HepG2 (cell line): Measurements from ENCODE around the gene FAM81A. TPM values are rescaled to one million over a fixed set of nuclear protein-coding genes. Genes with fewer than 3 reads are reported as not detected.

Source experiments
- ADNP ChIP-seq: sonication (generic); formaldehyde crosslinking; IDR thresholded peaks from 2 replicates; pipeline ENCODE4 v1.4.0; 2020; ENCODE audit warnings: missing genetic modification reagents
- ELF3 ChIP-seq: IDR thresholded peaks from 2 replicates; pipeline ENCODE4 v1.6.1; 2016; ENCODE audit warnings: missing genetic modification reagents, missing compliant biosample characterization
- ISX ChIP-seq: sonication (generic); formaldehyde crosslinking; conservative IDR thresholded peaks from 2 replicates; pipeline ENCODE4 v1.5.0; 2020; ENCODE audit warnings: missing genetic modification reagents
- KDM5B ChIP-seq: sonication (generic); formaldehyde crosslinking; IDR thresholded peaks from 2 replicates; pipeline ENCODE4 v1.4.0; 2020; ENCODE audit warnings: missing genetic modification reagents, mild to moderate bottlenecking, borderline replicate concordance
- MED8 ChIP-seq: sonication (generic); formaldehyde crosslinking; IDR thresholded peaks from 2 replicates; pipeline ENCODE4 v1.8.1; 2023; ENCODE audit warnings: mild to moderate bottlenecking, missing genetic modification reagents; ENCODE audit not compliant: insufficient replicate concordance
- NFATC3 ChIP-seq: sonication (generic); formaldehyde crosslinking; IDR thresholded peaks from 2 replicates; pipeline ENCODE4 v1.5.1; 2020; ENCODE audit warnings: mild to moderate bottlenecking, missing genetic modification reagents
- NFIC ChIP-seq: IDR thresholded peaks from 2 replicates; pipeline ENCODE4 v1.6.1; 2012; ENCODE audit warnings: mild to moderate bottlenecking, low read length, inconsistent platforms
- NPAS2 ChIP-seq: sonication (generic); formaldehyde crosslinking; IDR thresholded peaks from 2 replicates; pipeline ENCODE4 v1.8.0; 2022; ENCODE audit warnings: mild to moderate bottlenecking, missing genetic modification reagents, borderline replicate concordance
- PHF20 ChIP-seq: sonication (generic); formaldehyde crosslinking; IDR thresholded peaks from 2 replicates; pipeline ENCODE4 v1.5.0; 2020; ENCODE audit warnings: mild to moderate bottlenecking, missing genetic modification reagents
- RNF2 ChIP-seq: fragments of 450-650 bp; conservative IDR thresholded peaks from 2 replicates; pipeline ENCODE4 v1.6.1; 2016; ENCODE audit warnings: low read depth
- RXRB ChIP-seq: IDR thresholded peaks from 2 replicates; pipeline ENCODE4 v1.6.1; 2016; ENCODE audit warnings: borderline replicate concordance, missing genetic modification reagents, missing compliant biosample characterization
- SMC3 ChIP-seq: IDR thresholded peaks from 2 replicates; pipeline ENCODE4 v1.6.1; 2011; ENCODE audit warnings: low read length, improper control_type of control experiment
- SRSF9 ChIP-seq: fragments of 200-400 bp; formaldehyde crosslinking; IDR thresholded peaks from 2 replicates; pipeline ENCODE4 v1.6.1; 2018; ENCODE audit warnings: borderline replicate concordance, mild to moderate bottlenecking, low read depth, low read length; ENCODE audit not compliant: insufficient read depth, poor library complexity, severe bottlenecking
- TBL1XR1 ChIP-seq: fragments of 150-350 bp; IDR thresholded peaks from 2 replicates; pipeline ENCODE4 v1.6.1; 2014; ENCODE audit warnings: borderline replicate concordance, low read length; ENCODE audit not compliant: partially characterized antibody
- TBX2 ChIP-seq: sonication (generic); formaldehyde crosslinking; IDR thresholded peaks from 2 replicates; pipeline ENCODE4 v1.5.0; 2020; ENCODE audit warnings: missing genetic modification reagents, mild to moderate bottlenecking, borderline replicate concordance
- TCF7 ChIP-seq: sonication (generic); IDR thresholded peaks from 2 replicates; pipeline ENCODE4 v1.6.1; 2016; ENCODE audit warnings: antibody characterized with exemption, low read depth
- ZNF232 ChIP-seq: sonication (generic); formaldehyde crosslinking; IDR thresholded peaks from 2 replicates; pipeline ENCODE4 v1.4.0; 2020; ENCODE audit warnings: missing genetic modification reagents, borderline replicate concordance
- ZNF546 ChIP-seq: sonication (generic); formaldehyde crosslinking; conservative IDR thresholded peaks from 2 replicates; pipeline ENCODE4 v1.8.1; 2023; ENCODE audit warnings: mild to moderate bottlenecking, missing genetic modification reagents
- ZNF672 ChIP-seq: sonication (generic); formaldehyde crosslinking; IDR thresholded peaks from 2 replicates; pipeline ENCODE4 v1.8.1; 2022; ENCODE audit warnings: missing genetic modification reagents
- polyA plus RNA-seq, 8 experiments: library from polyadenylated mRNA; depleted of rRNA in 3 of 8; stranded (reverse) in 7 of 8; unstranded in 1 of 8; fragments of >200 nt; fragmentation: Illumina TruSeq in 4 of 8; extraction: Trizol in 4 of 8; gene quantifications; 2 replicates each; pipeline versions ENCODE4 v1.2.1 to v1.2.3, GENCODE V29; 2011 to 2016; ENCODE audit warnings: low read depth in 4 of 8, missing spikeins in 1 of 8, mixed read lengths in 1 of 8; ENCODE audit not compliant: insufficient read depth in 1 of 8
- total RNA-seq, 5 experiments: library from RNA; depleted of rRNA; stranded (reverse); fragments of >200 nt; fragmentation: Illumina TruSeq; extraction: Trizol; gene quantifications; 2 replicates each; pipeline ENCODE4 v1.2.3, GENCODE V29; 2016; ENCODE audit warnings: low read depth in 1 of 5
- TF ChIP-seq, protein P1 (sequence below): sonication (generic); formaldehyde crosslinking; IDR thresholded peaks from 2 replicates; pipeline ENCODE4 v1.4.0; 2020; ENCODE audit warnings: low read depth, mild to moderate bottlenecking, missing genetic modification reagents
- TF ChIP-seq, protein P2 (sequence below): sonication (generic); formaldehyde crosslinking; IDR thresholded peaks from 2 replicates; pipeline ENCODE4 v1.4.0; 2020; ENCODE audit warnings: missing genetic modification reagents
- TF ChIP-seq, protein P3 (sequence below): sonication (generic); formaldehyde crosslinking; IDR thresholded peaks from 2 replicates; pipeline ENCODE4 v1.4.0; 2020; ENCODE audit warnings: missing genetic modification reagents
- TF ChIP-seq, protein P4 (sequence below): sonication (generic); formaldehyde crosslinking; IDR thresholded peaks from 2 replicates; pipeline ENCODE4 v1.9.0; 2021; ENCODE audit warnings: missing genetic modification reagents, borderline replicate concordance

The FAM81A gene
- total and polyA plus RNA-seq, 2 of the 13 experiments (the other 11 are each of a cell fraction or from before 2014, with no cell fraction given), result 0.09 TPM; not detected in 1

- peak; percentile 79 for TF ChIP-seq TBL1XR1
- TF ChIP-seq, protein P1, sequence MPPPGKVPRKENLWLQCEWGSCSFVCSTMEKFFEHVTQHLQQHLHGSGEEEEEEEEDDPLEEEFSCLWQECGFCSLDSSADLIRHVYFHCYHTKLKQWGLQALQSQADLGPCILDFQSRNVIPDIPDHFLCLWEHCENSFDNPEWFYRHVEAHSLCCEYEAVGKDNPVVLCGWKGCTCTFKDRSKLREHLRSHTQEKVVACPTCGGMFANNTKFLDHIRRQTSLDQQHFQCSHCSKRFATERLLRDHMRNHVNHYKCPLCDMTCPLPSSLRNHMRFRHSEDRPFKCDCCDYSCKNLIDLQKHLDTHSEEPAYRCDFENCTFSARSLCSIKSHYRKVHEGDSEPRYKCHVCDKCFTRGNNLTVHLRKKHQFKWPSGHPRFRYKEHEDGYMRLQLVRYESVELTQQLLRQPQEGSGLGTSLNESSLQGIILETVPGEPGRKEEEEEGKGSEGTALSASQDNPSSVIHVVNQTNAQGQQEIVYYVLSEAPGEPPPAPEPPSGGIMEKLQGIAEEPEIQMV (CRISPR knock-in tag), result peak; percentile 23; the same call in 1 of the 2 replicates
- peak; percentile 68 for TF ChIP-seq ADNP (CRISPR knock-in tag)
- peak; percentile 91 for TF ChIP-seq NFIC
- no peak for TF ChIP-seq RNF2
- TF ChIP-seq ZNF546 (CRISPR knock-in tag), result no peak; the same call in 1 of the 2 replicates
- no peak for TF ChIP-seq PHF20 (CRISPR knock-in tag)
- no peak for TF ChIP-seq KDM5B (CRISPR knock-in tag)
- TF ChIP-seq ZNF672 (CRISPR knock-in tag), result no peak
- TF ChIP-seq ISX (CRISPR knock-in tag), result no peak
- peak; percentile 100 for TF ChIP-seq TBX2 (CRISPR knock-in tag)
- TF ChIP-seq ELF3 (CRISPR knock-in tag), result peak; percentile 85
- TF ChIP-seq TCF7, result peak; percentile 95
- no peak for TF ChIP-seq NPAS2 (CRISPR knock-in tag)
- TF ChIP-seq MED8 (CRISPR knock-in tag), result no peak
- TF ChIP-seq SMC3, result no peak
- TF ChIP-seq, protein P2, sequence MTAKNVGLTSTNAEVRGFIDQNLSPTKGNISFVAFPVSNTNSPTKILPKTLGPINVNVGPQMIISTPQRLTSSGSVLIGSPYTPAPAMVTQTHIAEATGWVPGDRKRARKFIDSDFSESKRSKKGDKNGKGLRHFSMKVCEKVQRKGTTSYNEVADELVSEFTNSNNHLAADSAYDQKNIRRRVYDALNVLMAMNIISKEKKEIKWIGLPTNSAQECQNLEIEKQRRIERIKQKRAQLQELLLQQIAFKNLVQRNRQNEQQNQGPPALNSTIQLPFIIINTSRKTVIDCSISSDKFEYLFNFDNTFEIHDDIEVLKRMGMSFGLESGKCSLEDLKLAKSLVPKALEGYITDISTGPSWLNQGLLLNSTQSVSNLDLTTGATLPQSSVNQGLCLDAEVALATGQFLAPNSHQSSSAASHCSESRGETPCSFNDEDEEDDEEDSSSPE (CRISPR knock-in tag), result peak; percentile 34
- TF ChIP-seq SRSF9, result no peak
- TF ChIP-seq NFATC3 (CRISPR knock-in tag), result no peak
- TF ChIP-seq ZNF232 (CRISPR knock-in tag), result no peak
- TF ChIP-seq RXRB (CRISPR knock-in tag), result peak; percentile 88
- TF ChIP-seq, protein P3, sequence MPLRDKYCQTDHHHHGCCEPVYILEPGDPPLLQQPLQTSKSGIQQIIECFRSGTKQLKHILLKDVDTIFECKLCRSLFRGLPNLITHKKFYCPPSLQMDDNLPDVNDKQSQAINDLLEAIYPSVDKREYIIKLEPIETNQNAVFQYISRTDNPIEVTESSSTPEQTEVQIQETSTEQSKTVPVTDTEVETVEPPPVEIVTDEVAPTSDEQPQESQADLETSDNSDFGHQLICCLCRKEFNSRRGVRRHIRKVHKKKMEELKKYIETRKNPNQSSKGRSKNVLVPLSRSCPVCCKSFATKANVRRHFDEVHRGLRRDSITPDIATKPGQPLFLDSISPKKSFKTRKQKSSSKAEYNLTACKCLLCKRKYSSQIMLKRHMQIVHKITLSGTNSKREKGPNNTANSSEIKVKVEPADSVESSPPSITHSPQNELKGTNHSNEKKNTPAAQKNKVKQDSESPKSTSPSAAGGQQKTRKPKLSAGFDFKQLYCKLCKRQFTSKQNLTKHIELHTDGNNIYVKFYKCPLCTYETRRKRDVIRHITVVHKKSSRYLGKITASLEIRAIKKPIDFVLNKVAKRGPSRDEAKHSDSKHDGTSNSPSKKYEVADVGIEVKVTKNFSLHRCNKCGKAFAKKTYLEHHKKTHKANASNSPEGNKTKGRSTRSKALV, result no peak
- TF ChIP-seq, protein P4, sequence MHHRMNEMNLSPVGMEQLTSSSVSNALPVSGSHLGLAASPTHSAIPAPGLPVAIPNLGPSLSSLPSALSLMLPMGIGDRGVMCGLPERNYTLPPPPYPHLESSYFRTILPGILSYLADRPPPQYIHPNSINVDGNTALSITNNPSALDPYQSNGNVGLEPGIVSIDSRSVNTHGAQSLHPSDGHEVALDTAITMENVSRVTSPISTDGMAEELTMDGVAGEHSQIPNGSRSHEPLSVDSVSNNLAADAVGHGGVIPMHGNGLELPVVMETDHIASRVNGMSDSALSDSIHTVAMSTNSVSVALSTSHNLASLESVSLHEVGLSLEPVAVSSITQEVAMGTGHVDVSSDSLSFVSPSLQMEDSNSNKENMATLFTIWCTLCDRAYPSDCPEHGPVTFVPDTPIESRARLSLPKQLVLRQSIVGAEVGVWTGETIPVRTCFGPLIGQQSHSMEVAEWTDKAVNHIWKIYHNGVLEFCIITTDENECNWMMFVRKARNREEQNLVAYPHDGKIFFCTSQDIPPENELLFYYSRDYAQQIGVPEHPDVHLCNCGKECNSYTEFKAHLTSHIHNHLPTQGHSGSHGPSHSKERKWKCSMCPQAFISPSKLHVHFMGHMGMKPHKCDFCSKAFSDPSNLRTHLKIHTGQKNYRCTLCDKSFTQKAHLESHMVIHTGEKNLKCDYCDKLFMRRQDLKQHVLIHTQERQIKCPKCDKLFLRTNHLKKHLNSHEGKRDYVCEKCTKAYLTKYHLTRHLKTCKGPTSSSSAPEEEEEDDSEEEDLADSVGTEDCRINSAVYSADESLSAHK (CRISPR knock-in tag), result no peak
Observed at GRCh38 chr15:59553879-59554735, 116.1 kb downstream of the FAM81A start (continued).
